GM18907 (cell line): ENCODE results near the gene EMCN.

ENCODE experiments used
- ATAC-seq: cut with Tn5 transposase; IDR thresholded peaks from one replicate; pipeline ENCODE4 v1.9.1; 2021; ENCODE audit warnings: mild to moderate bottlenecking, moderate library complexity; ENCODE audit not compliant: unreplicated experiment

EMCN gene

GRCh38 chr4:100494166-100494565, 23.7 kb downstream of the EMCN start:
- no peak for ATAC-seq

DNA sequence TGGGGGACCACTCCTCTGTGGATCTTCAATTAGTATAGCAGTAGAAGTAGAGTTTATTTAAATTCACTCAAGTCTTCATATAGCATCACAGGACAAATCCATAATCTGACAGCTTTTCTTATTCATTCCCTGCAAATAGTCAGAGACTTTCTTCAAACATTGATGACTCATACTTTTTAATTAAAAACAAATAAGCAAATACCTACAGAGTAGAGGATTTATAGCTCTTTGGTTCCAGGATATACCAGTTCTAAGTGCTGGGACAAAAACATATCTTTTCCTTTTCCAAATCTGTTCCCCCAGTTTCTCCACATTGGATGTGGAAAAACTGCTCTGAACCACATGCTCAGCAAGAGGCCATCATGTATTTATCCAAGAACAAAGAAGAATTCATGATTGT, 24.1 kb downstream of the EMCN start:
- ATAC-seq: no peak

DNA sequence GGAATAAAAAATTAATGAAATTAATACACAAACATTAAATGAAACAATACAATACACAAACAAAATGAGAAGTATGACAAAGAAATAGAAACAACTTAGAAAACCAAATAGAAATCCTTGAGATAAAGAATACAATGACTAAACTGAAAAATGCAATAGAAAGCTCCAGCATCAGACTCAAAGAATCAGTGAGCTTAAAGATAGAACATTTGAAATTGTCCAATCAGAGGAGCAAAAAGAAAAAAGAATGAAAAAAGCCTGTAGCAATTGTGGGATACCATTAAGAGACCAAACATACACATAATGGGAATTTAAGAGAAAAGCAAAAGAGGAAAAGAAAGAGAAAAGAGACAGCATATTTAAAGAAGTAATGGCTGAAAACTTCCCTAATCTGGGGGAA, 25.7 kb downstream of the EMCN start:
- ATAC-seq: no peak

GRCh38 chr4:100489305-100489704, 28.5 kb downstream of the EMCN start:
- no peak for ATAC-seq

DNA sequence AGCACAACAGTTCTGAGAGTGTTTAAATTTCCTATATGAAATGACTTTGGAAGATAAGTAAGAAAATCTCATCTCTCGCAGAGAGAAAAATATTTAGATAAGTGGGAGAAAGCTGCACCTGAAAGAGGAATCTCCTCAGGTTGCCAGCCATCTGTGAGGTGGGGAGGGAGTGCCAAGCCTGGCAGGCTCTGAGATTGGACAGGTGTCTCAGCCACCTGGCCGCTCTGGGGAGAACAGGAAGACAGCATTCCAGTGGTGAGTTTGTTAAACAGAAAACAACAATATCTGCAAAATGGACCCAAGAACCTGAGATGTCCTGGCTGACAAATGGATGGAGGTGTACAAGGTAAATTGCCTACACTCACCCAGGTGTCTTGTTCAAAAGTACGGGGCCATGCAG, 31.3 kb downstream of the EMCN start:
- ATAC-seq: no peak

DNA sequence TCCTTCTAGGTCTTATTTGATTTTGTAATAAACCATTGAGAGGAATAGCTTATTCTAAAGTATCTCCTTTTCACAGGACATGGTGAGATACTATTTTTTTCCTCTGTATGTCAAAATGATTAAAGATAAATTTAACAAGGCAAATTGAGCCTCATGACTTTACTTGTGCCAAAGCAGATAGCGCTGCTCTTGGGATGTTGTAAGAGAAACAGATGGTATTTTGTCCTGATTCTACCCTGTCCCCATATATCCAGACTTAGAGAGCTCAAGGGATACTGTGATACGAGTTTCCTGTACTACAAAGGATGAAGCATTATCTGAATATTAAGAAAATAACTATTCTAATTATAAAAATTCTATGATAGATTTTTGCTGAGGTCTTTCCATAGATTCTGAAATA, 34.0 kb downstream of the EMCN start:
- no peak for ATAC-seq

DNA sequence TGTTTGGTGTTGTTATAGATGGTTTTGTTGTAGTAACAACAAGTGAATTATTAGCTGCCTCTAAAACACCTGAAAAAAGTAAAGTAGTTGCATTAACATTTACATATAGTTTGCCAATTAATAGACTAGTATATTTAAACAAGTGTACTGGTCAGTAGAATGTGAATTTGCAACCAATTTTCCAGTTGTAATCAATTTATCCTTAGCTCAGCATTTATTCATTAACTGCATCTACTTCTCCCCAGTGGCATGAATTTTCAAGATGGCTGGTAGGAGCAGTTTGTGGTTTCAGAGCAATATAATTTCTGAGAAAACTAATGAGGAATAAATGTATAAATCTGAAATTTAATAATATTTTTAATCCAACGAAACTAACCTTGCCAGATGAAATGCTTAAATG, 37.9 kb downstream of the EMCN start:
- ATAC-seq: no peak

DNA sequence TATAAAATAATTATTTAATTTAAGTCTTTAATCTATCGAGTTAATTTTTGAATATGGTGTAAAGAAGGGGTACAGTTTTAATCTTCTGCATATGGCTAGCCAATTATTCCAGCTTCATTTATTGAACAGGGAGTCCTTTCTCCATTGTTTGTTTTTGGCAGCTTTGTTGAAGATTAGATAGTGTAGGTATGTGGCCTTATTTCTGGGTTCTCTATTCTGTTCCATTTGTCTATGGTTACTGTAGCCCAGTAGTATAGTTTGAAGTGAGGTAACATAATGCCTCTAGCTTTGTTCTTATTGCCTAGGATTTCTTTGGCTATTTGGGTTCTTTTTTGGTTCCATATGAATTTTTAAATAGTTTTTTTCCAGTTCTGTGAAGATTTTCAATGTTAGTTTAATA, 48.3 kb downstream of the EMCN start:
- no peak for ATAC-seq

DNA sequence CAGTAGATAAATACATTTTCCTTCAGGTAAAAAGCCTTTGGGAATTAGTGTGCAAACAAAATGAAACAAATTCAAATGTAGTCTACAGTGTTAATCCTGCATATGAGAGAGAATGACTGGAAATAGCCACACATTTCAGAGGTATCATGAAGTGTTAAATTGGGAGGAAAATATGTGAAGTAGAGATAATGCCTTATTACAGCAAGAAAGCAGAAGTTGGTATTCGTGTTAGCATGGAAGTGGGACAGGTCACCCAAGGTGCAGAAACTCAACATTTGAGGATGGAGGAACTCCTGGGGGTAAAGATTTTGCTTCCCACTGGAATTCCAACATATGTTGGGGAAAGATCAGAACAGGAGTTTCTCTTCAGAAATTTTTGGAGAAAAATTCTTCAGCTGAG, 51.3 kb downstream of the EMCN start:
- no peak for ATAC-seq

DNA sequence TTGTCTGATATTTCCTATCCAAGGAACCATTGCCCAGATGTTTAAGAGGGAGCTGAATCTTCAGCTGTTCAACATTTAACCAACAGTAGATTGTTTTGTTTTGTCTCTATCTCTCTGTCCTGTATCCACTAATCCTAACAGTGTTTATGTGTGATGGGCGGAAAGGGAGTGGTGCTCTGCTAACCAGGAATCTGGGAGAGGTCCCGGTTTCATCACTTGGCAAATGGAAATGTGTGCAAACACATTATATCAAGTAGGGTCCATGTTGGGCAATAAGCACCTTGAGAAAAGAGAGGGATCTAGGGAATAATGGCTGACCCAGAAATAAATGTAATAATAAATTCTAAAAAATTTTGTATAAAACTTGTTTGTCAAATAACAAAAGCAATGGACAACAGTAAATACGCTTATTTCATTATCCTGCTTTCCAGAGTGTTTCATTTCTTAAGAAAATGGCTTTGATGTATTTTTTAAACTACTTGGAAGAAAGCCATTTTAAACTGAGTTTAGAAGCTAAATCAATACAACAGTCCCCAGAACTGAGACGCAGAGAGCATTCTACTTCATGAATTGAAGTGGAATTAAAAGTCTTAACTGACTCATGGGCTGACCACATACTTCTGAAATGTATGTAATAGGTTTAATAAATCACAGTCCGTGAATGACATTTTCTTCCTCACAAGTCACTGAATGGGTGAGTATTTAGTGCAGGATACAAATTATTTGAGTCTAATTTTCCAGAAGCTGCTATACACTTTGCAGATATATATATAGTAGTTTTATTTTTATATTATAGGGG, 55.8 kb downstream of the EMCN start:
- no peak for ATAC-seq

- ATAC-seq: no peak
Observed at GRCh38 chr4:100450449-100450848, 67.4 kb downstream of the EMCN start.

DNA sequence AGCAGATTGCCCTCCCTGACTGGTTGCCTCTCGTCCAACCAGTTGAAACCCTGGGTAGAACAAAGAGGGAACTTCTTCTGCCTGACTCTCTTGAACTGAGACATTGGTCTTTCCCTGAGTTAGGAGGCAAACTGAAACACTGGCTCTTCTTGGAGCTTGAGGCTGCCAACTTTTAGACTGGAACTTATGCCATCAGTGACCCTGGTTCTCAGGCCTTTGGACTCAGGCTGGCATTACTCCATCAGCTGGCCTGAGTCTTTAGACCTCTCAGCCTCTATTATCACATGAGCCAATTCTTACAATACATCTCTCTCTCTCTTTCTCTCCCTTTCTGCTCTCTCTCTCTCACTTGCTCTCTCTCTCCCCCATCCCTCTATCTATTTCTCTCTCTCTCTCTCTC, 86.4 kb downstream of the EMCN start:
- ATAC-seq: no peak

DNA sequence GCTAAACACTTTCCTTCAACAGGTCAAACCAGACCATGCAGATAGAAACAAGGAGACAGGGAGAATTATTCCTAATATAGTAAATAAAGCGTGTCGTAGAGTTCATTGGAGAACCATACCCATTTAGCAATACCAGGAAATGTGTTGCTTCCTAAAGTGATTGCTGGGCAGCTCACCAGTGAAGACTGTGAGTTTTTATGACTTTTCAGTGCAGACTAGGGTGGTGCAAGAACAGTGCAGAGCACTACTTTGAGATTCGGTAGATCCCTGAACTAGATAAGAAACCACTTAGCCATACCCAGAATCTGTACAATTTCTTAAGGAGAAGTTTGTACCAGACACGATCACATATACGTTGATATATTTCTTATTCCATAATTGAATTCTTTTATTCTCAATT, 87.4 kb downstream of the EMCN start:
- no peak for ATAC-seq

DNA sequence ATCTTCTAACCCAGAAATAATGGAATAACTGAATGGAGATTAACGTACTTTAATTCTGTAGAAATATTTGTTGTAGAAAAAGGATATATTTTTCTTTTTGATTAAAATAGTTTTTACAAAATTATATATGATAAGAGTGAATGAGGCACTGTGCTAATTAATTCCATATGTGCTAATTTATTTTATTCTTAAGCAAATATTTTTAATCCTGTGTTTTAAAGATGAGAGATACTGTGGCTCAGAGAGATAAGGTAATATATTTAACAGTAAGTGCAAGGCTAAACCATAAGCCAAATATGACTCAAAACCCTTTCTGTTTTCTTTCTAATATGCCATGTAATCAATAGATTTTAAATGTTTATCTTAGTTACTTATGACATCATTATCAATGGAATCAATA, 88.2 kb downstream of the EMCN start:
- no peak for ATAC-seq

DNA sequence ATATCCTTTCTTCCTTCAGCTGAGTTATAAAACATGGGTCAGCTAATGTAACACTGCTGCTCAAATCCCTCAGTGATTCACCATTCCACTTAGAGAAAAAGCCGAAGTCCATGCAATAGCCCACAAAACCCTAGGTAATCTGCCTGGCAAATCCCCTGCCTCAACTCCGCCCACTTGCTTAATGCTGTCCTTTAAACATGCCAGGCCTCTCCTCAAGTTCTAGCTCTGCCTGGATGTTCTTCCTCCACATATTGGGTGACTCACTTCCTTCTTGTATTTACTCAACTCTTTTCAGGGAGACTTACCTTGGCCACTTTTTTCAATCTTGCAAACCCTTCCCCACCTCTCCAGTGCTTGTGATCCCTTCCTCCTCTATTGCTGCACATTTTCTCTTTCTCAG, 89.8 kb downstream of the EMCN start:
- ATAC-seq: no peak

- no peak for ATAC-seq
Observed at GRCh38 chr4:100424376-100424775, 93.4 kb downstream of the EMCN start.

DNA sequence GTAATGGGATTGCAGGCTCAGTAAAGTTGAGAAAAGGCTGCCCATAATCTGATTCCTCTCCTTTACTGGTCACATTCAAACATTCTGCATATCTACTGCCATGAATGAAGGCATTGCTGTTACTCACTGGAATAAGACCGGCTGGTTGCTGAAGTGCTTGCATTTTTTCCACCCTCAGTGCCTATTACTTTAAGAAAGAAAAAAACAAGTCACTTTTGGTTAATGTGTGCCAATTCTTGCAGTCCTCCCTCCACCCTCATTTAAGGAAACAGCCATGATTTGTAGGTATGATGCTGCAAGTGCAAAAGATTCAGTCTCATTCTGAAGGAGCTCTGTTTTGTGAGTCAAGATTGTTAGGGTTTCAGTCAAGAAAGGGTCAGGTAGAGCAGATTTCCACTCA, 94.9 kb downstream of the EMCN start:
- no peak for ATAC-seq

DNA sequence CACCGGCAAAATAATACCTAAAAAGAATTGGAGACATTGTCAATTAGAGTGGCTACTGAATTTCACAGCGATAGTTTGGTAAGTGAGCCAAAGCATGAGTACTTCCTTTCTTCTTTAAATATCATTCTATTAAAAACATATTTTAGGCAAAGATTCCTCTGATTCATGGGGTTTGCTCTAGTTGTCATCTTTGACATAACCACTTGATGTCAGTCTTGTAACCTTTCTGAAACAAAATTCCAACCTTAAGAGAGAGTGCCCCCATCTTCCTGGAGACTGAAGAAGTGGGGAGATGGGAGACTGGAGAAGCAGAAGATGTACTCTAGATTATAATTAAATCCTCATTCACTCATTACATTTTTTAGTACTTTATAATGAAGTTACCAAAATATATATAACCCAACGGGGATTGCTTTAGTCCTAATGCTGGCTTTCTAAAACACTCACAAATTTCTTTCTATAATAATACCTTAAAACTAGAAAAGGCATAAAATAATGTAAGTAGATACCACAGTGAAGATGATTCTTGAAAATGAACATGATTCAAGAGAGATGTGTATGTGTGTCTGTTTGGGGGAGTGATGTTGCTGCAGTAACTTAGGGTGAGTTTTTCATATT, 96.4 kb downstream of the EMCN start:
- no peak for ATAC-seq

DNA sequence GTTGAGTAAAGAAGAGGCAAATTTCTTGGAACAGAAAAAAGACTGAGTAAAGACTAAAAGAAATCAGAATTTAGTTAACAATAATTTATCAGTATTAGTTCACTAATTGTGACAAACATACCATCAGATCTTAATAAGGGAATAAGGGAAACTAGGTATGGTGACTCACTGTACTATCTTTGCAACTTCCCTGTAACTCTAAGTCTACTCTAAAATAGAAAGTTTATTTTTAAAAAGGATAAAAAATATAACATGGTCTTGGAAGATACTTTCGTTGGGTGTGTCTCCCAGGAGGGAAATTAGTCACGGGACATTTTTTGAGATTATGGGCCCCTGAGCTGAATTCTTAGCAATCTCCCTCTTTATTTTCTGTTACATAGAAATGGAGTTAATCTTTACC, 97.3 kb downstream of the EMCN start:
- ATAC-seq: no peak

DNA sequence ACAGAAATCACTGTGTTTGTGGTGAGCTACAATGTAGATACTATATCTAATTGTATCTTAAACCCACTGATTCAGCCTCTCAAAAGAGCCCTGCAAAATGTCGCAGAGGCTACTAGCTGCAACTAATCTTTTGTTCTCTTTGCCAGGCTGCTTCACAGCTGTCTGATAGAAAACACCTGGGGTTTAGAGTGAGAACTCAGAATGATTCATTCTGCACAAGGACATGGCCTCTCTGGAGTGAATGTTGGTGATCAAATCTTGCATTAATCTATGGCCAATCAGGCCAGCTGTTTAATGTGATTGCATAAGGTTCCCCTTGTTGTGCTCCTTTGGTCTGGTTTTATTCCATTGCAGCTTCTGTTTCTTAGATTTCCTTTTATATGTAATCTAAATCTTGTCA, 100.3 kb downstream of the EMCN start:
- no peak for ATAC-seq

DNA sequence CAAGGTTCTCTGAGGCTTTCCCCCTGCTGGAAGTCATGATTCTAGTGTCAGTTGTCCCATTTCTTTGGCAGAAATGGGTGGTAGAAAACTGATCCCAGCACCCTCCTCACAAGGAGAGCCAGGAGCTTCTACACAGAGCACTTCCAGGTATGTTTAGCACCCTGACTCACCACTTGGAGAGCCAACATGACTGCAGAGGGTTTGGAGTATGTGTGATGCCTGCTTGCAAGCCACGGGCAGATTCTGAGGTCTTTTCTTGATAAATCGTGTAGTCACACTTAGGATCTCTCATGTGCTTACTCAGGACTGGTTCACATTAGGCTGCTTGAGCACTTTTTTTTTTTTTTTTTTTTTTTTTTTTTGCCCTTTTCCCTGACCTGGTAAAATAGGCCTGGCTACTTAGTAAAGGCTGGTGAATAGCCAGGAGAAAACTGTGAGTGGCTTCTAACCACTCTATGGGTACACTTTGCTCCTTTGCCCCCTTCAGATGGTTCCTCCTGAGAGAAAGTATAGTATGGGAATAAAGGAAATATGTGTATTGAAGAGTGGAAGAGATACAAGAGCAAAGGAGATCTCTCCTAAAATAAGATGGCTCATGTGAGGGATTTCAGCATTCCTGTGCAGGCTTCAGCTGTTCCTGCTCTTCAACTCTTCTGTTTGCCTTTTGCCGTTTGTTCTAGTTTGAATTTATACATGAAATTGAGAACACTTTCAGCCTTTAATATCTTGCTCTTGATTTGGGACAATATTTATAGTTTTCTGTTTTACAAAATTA, 103.6 kb downstream of the EMCN start:
- no peak for ATAC-seq

- ATAC-seq: peak; percentile 49
Observed at GRCh38 chr4:100391863-100392262, 126.0 kb downstream of the EMCN start.
